ENCODE data around the gene ADGRF3. TPM values are rescaled to one million over a fixed set of nuclear protein-coding genes. Genes with fewer than 3 reads are reported as not detected.

ADGRF3 gene
- total RNA-seq, 4 donors from 2014 or later, result under 0.01 TPM; not detected in 3

- TF ChIP-seq EP300 (IDR thresholded peaks at IDR 0.05), result no peak
- no peak for TF ChIP-seq CTCF (IDR thresholded peaks at IDR 0.05)
- no peak for TF ChIP-seq POLR2A (IDR thresholded peaks at IDR 0.05)
- Histone ChIP-seq H3K27ac (no peak overlapping the region), H3K4me3 (no peak overlapping the region), H3K9me3 (no peaks in the 10 kb centered on the region), H3K36me3 (no peaks in the 10 kb centered on the region), H3K27me3 (no peaks in the 10 kb centered on the region), H3K4me1 (peaks cover 0 to 25% (median 8%) of the 10 kb centered on the region in 4 donors)
- no peak for DNase-seq (ENCODE audit: low spot score in 2 of 2)
- WGBS, 2 donors, result 83% methylated on average over 3 of the region's 3 CpGs
Observed at GRCh38 chr2:26297061-26297460, 49.5 kb downstream of the ADGRF3 start.

GRCh38 chr2:26295511-26295910 is 51.1 kb downstream of the ADGRF3 start:
- 87 to 88% methylated on average over 1 of the region's 1 CpG for WGBS, 2 donors
- DNase-seq (ENCODE audit: low spot score in 2 of 2), result no peak
- no peak overlapping the region for H3K4me3 ChIP-seq
- H3K4me1 ChIP-seq, result peaks cover 0 to 19% (median 7%) of the 10 kb centered on the region in 4 donors
- peaks cover 0 to 2% (median 0%) of the 10 kb centered on the region in 3 donors for H3K36me3 ChIP-seq
- H3K9me3 ChIP-seq, result no peaks in the 10 kb centered on the region
- H3K27ac ChIP-seq, result no peak overlapping the region
- H3K27me3 ChIP-seq, result no peaks in the 10 kb centered on the region
- TF ChIP-seq CTCF (IDR thresholded peaks at IDR 0.05), result no peak
- TF ChIP-seq EP300 (IDR thresholded peaks at IDR 0.05), result no peak
- no peak for TF ChIP-seq POLR2A (IDR thresholded peaks at IDR 0.05)

GRCh38 chr2:26292646-26293045 is 53.9 kb downstream of the ADGRF3 start:
- Histone ChIP-seq H3K9me3 (no peaks in the 10 kb centered on the region), H3K4me3 (no peak overlapping the region), H3K36me3 (peaks cover 0 to 28% (median 0%) of the 10 kb centered on the region in 3 donors), H3K27me3 (no peaks in the 10 kb centered on the region), H3K27ac (no peak overlapping the region), H3K4me1 (peaks cover 0 to 8% (median 2%) of the 10 kb centered on the region in 4 donors)
- no peak for DNase-seq (ENCODE audit: low spot score in 2 of 2)
- WGBS, 2 donors, result 52 to 56% methylated on average over 6 of the region's 6 CpGs
- TF ChIP-seq EP300 (IDR thresholded peaks at IDR 0.05), result no peak
- TF ChIP-seq POLR2A (IDR thresholded peaks at IDR 0.05), result no peak
- TF ChIP-seq CTCF (IDR thresholded peaks at IDR 0.05), result no peak

GRCh38 chr2:26290001-26290400 is 56.6 kb downstream of the ADGRF3 start:
- Histone ChIP-seq H3K27ac (no peak overlapping the region), H3K4me1 (peaks cover 0 to 8% (median 2%) of the 10 kb centered on the region in 4 donors), H3K27me3 (no peaks in the 10 kb centered on the region), H3K4me3 (no peak overlapping the region), H3K36me3 (peaks cover 0 to 48% (median 4%) of the 10 kb centered on the region in 3 donors), H3K9me3 (no peaks in the 10 kb centered on the region)
- DNase-seq (ENCODE audit: low spot score in 2 of 2), result no peak
- WGBS, 2 donors, result 73 to 74% methylated on average over 1 of the region's 1 CpG
- TF ChIP-seq CTCF (IDR thresholded peaks at IDR 0.05), result no peak
- TF ChIP-seq EP300 (IDR thresholded peaks at IDR 0.05), result no peak
- no peak for TF ChIP-seq POLR2A (IDR thresholded peaks at IDR 0.05)

GRCh38 chr2:26285931-26286330 is 60.7 kb downstream of the ADGRF3 start:
- no peak overlapping the region for H3K27ac ChIP-seq
- H3K27me3 ChIP-seq, result no peaks in the 10 kb centered on the region
- no peak overlapping the region for H3K4me3 ChIP-seq
- H3K36me3 ChIP-seq, result peaks cover 0 to 89% (median 9%) of the 10 kb centered on the region in 3 donors
- WGBS, 2 donors, result 93 to 97% methylated on average over 3 of the region's 3 CpGs
- no peak for DNase-seq (ENCODE audit: low spot score in 2 of 2)
- TF ChIP-seq POLR2A (IDR thresholded peaks at IDR 0.05) (no peak), EP300 (IDR thresholded peaks at IDR 0.05) (no peak), CTCF (IDR thresholded peaks at IDR 0.05) (no peak)
- no peaks in the 10 kb centered on the region for H3K9me3 ChIP-seq
- peaks cover 0 to 3% (median 0%) of the 10 kb centered on the region in 4 donors for H3K4me1 ChIP-seq
